NCI-H1436 (cell line): ENCODE data around the gene LBX1.
"Not testable (repeated sequence)": the region's sequence is repeated elsewhere in the genome, so short reads cannot be mapped to it uniquely, and the experiment has no call there.

Experiments
- DNase-seq: peaks from one replicate; lab custom pipeline; 2025; lab: John Stamatoyannopoulos, UW

The LBX1 gene

GRCh38 chr10:101202667-101203066 is 26.6 kb downstream of the LBX1 start:
- not testable (repeated sequence) for DNase-seq

GRCh38 chr10:101198326-101198977 is 30.8 kb downstream of the LBX1 start:
- DNase-seq = not testable (repeated sequence)

- DNase-seq = no peak
These were observed 33.3 kb downstream of the LBX1 start for GRCh38 chr10:101195921-101196320.

GRCh38 chr10:101189461-101190401 is 39.5 kb downstream of the LBX1 start:
- DNase-seq = no peak

GRCh38 chr10:101188942-101189341 is 40.3 kb downstream of the LBX1 start:
- DNase-seq = no peak

- no peak for DNase-seq
These were observed 45.6 kb downstream of the LBX1 start for GRCh38 chr10:101183458-101184183.

- DNase-seq = no peak
These were observed 46.3 kb downstream of the LBX1 start for GRCh38 chr10:101182936-101183335.
